Colonic mucosa (tissue), 4 donors: ENCODE results near the gene CTSD. TPM values are rescaled to one million over a fixed set of nuclear protein-coding genes. Genes with fewer than 3 reads are reported as not detected.

Experiments
- DNase-seq: peaks from one replicate; pipeline ENCODE4 v3.0.0-alpha.2; 2020
- H3K27ac ChIP-seq: fragments of 200-600 bp; one replicate; pipeline ENCODE4 v1.8.0; 2021
- H3K27me3 ChIP-seq: fragments of 200-600 bp; one replicate; pipeline ENCODE4 v1.8.0; 2021
- H3K36me3 ChIP-seq: fragments of 200-600 bp; one replicate; pipeline ENCODE4 v1.8.0; 2021
- H3K4me1 ChIP-seq: fragments of 200-600 bp; one replicate; pipeline ENCODE4 v1.8.0; 2021; ENCODE audit warnings: mild to moderate bottlenecking
- H3K4me3 ChIP-seq: fragments of 200-600 bp; one replicate; pipeline ENCODE4 v1.8.0; 2021
- H3K9ac ChIP-seq, 2 donors: one replicate each; pipeline ENCODE4 v1.7.0; 2013; ENCODE audit warnings: control low read depth in 2 of 2, low read depth in 2 of 2, low read length in 2 of 2
- H3K9me3 ChIP-seq: fragments of 200-600 bp; one replicate; pipeline ENCODE4 v1.8.0; 2021
- CTCF ChIP-seq: fragments of 200-600 bp; IDR thresholded peaks from one replicate; pipeline ENCODE4 v1.8.0; 2022; ENCODE audit warnings: antibody characterized with exemption, mild to moderate bottlenecking
- intact Hi-C: fragments of 100-400 bp; cut with DNase I; formaldehyde crosslinking; loops from one replicate; pipeline ENCODE4 v1.14.1; 2022
- total RNA-seq, 2 donors: library from RNA; stranded (reverse); fragmentation: NEBNext Ultra II Directional in 1 of 2; extraction: Animal tissue kit (Norgen Biotek cat#: 25700) in 1 of 2; gene quantifications; one replicate each; pipeline ENCODE4 v1.2.1, GENCODE V29; 2021
- donor health status: healthy.
- donor health status: DM: no; HTN: no; CAD: no.
- donor health status: DM: no; HTN: no; CAD: no.

Gene CTSD
- total RNA-seq, 2 donors from 2014 or later: 633 to 887 TPM

- Histone ChIP-seq H3K36me3 (no peaks in the 10 kb centered on the region), H3K27ac (no peak overlapping the region), H3K27me3 (no peaks in the 10 kb centered on the region), H3K4me3 (no peak overlapping the region), H3K9ac (no peak overlapping the region), H3K4me1 (no peaks in the 10 kb centered on the region), H3K9me3 (no peaks in the 10 kb centered on the region)
- no peak for TF ChIP-seq CTCF
- intact Hi-C loops: no loop called here
- no peak for DNase-seq
These were observed 35.4 kb downstream of the CTSD start for GRCh38 chr11:1728301-1728700.

- Histone ChIP-seq H3K4me3 (no peak overlapping the region), H3K9ac (no peak overlapping the region), H3K9me3 (no peaks in the 10 kb centered on the region), H3K36me3 (no peaks in the 10 kb centered on the region), H3K4me1 (no peaks in the 10 kb centered on the region), H3K27ac (no peak overlapping the region), H3K27me3 (no peaks in the 10 kb centered on the region)
- intact Hi-C loops: no loop called here
- no peak for DNase-seq
- no peak for TF ChIP-seq CTCF
These were observed 35.9 kb downstream of the CTSD start for GRCh38 chr11:1727861-1728260.

- no peak for DNase-seq
- intact Hi-C loops: no loop called here
- Histone ChIP-seq H3K27ac (no peak overlapping the region), H3K9me3 (no peaks in the 10 kb centered on the region), H3K4me1 (no peaks in the 10 kb centered on the region), H3K9ac (no peak overlapping the region), H3K4me3 (no peak overlapping the region), H3K36me3 (no peaks in the 10 kb centered on the region), H3K27me3 (no peaks in the 10 kb centered on the region)
- TF ChIP-seq CTCF: no peak
These were observed 36.5 kb downstream of the CTSD start for GRCh38 chr11:1727096-1727690.

- H3K27ac ChIP-seq: no peak overlapping the region
- no peaks in the 10 kb centered on the region for H3K9me3 ChIP-seq
- no peaks in the 10 kb centered on the region for H3K4me1 ChIP-seq
- no peaks in the 10 kb centered on the region for H3K36me3 ChIP-seq
- no peaks in the 10 kb centered on the region for H3K27me3 ChIP-seq
- H3K9ac ChIP-seq: no peak overlapping the region
- intact Hi-C loops: no loop called here
- no peak overlapping the region for H3K4me3 ChIP-seq
- TF ChIP-seq CTCF: no peak
- DNase-seq: no peak
These were observed 43.9 kb downstream of the CTSD start for GRCh38 chr11:1719781-1720180.

GRCh38 chr11:1718326-1718725 lies 45.4 kb downstream of the CTSD start:
- Histone ChIP-seq H3K36me3 (no peaks in the 10 kb centered on the region), H3K27ac (no peak overlapping the region), H3K9ac (no peak overlapping the region), H3K4me1 (no peaks in the 10 kb centered on the region), H3K9me3 (no peaks in the 10 kb centered on the region), H3K4me3 (no peak overlapping the region), H3K27me3 (no peaks in the 10 kb centered on the region)
- TF ChIP-seq CTCF: no peak
- intact Hi-C loops: no loop called here
- DNase-seq: no peak
